CD4-positive, alpha-beta T cell treated with Interleukin-6 for 4 hours (primary cell): ENCODE measurements around the gene IFNA8.
"Not testable (repeated sequence)": the region's sequence is repeated elsewhere in the genome, so short reads cannot be mapped to it uniquely, and the experiment has no call there.

Experiments used
- DNase-seq: peaks from one replicate; pipeline ENCODE4 v3.0.0-alpha.2; 2020; ENCODE audit warnings: mixed read lengths

Gene IFNA8

GRCh38 chr9:21408817-21409216 lies at the start of gene IFNA8:
Gene IFNA8 (plus strand): TSS chr9:21409117. CDS start chr9:21409177, 60 bp downstream.
- no peak for DNase-seq

DNA sequence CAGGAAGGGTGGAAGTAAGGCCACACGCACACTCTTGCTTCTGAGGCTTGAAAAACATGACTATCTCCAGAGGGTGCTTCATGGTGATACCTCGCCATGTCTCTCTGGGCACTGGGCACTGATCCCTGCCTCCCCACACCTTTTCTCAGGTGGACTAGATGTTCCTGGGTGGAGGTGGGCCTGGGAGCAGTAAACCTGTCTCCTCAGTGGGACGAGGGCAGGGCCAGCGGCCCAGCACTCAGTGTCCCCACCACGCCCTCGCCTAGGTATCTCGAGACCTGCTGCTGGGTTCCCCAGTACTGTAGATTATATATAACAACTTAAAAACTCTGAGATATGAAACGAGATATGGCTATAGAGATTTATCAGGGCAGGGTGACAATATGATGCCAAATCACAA lies 46.6 kb upstream of the IFNA8 start:
- DNase-seq, result no peak

GRCh38 chr9:21367169-21367568 lies 41.7 kb upstream of the IFNA8 start:
- DNase-seq, result not testable (repeated sequence)

DNA sequence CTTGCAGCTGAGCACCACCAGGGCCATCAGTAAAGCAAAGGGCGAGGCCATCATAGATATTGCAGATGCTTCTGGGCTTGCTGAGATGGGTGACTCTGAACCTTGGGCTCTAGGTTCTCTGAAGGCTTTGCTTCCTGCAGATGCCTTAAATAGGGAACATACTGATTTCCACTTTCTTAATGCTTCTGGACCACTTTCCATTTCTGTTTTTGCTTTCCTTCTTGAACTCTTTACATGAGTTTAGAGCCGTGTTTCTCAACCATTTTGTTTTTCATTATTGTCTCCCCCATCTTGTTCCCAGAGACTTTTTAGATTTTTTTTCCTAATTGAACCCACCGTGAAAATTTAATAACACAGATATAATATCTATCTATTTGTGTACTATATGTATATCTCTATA lies 41.0 kb upstream of the IFNA8 start, which contains the start of gene IFNA13:
Gene IFNA13 (minus strand): TSS at position 101 of the 400 bp plus-strand sequence. CDS start 47 bp downstream, at position 54.
- no peak for DNase-seq

GRCh38 chr9:21371467-21371866 lies 37.5 kb upstream of the IFNA8 start:
- DNase-seq, result not testable (repeated sequence)

DNA sequence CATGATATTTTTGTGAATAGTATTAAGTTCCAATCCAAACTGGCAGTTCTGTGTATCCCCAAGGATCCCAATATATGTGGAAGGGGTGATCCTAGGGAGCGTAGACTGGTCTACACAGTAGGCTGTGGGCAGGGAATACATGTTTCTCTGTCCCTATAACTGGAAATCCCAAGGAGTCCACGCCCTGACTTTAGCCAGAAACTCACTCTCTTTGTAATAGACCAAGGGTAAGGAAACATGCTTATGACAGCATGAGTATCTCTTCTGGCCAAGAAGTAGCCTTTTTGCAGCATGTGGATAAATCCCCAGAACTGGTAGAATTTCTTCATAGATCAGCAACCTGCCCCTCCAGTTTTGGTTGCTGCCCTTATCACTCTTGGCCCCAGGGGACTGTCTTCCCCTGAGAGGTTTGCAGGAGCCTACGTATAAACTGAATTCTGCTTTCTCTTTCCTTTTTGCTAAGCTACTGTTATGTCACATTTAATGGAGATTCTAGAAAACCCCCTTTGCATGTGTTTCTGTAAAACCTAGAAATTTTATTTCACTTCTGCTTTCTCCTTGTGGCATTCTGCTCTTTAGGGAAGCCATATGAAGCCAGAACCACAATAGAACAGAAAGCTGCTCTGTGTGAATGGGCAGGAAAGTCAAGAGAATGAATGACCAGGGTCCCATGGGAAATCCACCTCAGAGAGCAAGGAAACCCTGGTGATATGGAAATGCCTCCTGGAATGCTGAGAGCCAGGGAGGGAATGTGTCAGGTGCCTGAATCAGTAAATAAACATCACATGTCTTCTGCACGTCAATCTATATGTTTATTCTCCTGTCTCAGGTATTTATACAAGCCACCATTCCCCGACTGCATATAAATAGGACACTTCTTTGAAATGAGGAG lies 27.2 kb upstream of the IFNA8 start:
- DNase-seq, result no peak

DNA sequence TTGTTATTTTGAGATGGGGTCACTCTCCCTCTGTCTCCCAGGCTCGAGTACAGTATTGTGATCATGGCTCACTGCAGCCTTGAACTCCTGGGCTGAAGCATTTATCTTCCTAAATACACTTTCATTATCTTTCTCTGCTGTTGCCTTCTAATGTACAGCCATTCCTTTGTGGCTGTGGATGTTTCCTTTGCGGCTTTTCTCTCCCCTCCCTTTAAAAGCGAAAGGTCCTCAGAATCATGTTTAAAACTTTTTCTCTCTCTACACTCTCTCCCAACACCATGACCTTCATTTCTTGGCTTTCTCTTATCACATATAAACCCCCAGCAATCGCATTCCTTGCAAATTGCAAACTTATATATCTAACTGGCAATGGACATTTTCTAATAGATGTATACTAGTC lies 25.3 kb upstream of the IFNA8 start:
- DNase-seq, result no peak

- no peak for DNase-seq
Measured at GRCh38 chr9:21385131-21385670, 23.7 kb upstream of the IFNA8 start, which contains the start of gene IFNA2. Gene IFNA2 (minus strand): TSS chr9:21385398. CDS start chr9:21385329, 69 bp downstream.

GRCh38 chr9:21392270-21392669 lies 16.6 kb upstream of the IFNA8 start:
- no peak for DNase-seq

GRCh38 chr9:21395778-21396717 lies 12.9 kb upstream of the IFNA8 start:
- peak; percentile 72 for DNase-seq

DNA sequence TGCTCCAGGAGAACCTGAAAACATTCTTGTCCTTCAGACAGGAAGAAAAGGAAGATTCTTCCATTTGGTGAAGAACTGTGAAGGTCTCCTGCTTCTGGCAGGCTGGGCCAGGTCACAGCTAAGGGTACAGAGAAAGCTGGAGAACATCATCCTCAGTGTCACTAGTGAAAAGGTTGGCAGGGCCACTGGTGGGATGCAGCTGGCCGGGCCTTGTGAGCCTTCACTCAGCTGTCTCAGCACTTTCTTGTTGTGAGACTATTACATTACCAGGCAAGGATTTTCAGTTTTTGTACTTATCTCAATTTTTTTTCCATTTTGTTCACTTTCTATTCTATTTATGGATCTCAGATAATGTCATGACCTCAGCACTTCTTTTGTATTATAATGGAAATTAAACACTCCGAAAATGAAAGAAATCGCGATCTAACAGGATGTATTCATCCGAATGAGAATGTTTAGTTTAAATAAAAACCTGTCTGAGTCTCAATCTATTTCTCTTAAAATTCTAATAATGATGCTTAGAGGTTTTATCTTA lies 9.9 kb upstream of the IFNA8 start:
- no peak for DNase-seq

DNA sequence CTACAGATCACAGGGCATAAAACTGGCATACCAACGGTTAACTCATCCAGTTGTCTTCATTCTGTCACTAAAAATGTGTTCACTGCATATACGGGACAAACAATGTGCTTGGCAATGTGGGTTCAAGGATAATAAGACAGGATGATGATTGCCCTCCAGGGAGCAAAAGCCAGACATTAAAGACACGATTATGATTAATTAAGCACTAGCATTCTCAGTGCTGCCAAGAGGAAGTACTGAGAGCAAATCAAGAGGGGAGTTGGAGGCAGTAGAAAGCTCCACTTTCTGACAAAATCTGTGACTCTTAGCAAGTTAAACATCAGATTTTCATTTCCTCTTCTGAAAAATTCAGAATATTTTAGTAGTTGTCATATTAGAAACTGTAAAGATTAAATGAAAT lies 9.0 kb upstream of the IFNA8 start:
- no peak for DNase-seq

- DNase-seq, result peak; percentile 3
Measured at GRCh38 chr9:21402386-21403251, 6.3 kb upstream of the IFNA8 start.

DNA sequence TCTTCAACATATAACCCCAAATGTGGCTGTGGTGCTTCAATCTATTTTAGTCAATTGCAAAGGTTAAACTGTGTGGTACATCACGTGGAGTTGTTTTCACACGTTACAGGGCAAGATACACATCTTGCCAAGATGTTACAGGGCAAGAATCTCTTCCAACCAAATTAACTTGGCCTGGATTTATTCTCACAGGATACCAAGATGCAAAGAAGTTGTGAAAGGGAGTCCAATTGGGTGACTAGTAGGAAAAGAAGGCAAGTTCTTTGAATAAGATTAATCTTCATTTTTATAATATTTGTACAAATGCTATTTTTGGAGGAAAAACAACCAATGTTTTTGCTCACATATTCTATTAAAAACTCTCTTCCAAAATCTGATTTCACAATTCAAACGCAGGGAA lies 4.8 kb upstream of the IFNA8 start:
- no peak for DNase-seq

DNA sequence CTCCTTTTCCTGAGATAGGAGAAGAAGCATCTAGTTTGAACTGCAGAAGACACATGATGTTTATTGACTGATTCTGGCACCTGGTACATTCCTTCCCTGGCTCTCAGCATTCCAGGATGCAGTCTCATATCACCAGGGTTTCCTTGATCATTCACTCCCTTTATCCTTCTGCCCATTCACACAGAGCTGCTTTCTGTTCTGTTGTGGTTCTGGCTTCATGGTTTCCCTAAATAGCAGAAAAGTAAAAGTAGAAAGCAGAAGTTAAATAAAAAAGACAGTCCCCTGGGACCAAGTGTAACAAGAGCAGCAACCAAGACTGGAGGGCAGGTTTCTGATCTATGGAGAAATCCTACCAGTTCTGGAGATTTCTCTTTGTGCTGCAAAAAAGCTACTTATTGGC lies 3.2 kb downstream of the IFNA8 start:
- no peak for DNase-seq

DNA sequence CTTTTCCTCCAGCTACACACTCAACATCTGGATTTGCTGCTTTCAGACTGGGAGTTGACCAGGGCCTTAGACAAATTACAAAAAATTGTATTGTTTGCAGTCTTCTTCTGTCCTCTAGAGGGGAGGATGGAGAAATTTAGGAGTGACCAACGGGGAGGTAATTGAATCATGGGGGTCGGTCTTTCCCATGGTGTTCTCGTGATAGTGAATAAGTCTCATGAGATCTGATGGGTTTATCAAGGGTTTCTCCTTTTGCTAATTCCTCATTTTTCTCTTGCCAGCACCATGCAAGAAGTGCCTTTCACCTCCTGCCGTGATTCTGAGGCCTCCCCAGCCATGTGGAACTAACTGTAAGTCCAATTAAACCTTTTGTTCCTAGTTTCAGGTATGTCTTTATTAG lies 4.2 kb downstream of the IFNA8 start:
- DNase-seq, result no peak

DNA sequence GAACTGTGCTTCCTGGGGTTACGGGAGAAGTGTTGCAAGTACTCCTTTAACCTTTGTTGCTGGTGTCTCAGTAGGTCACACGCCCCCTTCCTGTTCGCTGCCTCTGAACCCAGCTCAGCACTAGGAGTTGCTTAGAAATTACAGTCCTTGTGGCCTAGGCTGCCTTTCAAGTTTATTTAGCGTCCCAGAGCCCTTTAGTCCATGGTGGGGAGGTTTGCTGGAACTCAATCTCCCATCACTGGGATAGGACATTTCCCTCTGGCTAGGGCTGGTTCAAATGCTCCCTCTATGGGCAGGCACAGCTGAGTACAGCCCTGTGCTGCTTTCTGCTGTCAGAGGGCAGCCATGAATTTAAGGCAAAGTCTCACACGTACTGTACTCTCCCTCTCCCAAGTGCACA lies 4.7 kb downstream of the IFNA8 start:
- DNase-seq, result peak; percentile 1

DNA sequence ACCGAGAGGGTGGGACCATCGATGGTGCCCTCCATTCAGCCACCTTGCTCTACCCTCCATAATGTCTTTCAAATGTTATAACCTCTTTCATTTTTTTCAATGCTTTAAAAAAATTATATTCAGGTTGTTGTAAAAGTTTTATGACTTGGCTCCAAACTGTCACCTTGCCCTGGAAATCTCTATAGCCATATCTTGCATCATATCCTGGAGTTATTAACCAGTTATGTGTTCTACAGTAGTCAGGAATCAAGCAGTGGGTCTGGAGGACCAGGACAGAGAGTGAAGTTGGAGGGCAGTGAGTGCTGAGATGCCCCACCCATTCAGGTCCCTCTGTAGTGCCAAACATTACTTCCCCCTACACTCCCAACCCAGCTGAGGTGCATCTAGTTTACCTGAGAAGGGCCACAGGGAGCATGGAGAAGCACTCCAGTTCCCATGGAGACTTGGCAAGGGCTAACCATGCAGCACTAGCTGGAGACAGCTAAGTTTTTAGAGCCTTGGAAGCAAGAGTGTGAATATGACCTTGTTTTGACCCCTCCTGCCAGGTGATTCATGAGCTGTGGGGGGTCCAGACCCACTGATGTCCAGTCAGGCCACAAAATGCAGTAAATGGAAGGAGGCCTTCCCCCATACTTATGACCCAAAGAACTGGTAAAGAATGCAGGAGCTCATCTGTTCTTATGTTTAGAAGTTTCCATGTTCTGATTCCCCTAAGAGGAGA lies 5.5 kb downstream of the IFNA8 start:
- DNase-seq, result no peak

DNA sequence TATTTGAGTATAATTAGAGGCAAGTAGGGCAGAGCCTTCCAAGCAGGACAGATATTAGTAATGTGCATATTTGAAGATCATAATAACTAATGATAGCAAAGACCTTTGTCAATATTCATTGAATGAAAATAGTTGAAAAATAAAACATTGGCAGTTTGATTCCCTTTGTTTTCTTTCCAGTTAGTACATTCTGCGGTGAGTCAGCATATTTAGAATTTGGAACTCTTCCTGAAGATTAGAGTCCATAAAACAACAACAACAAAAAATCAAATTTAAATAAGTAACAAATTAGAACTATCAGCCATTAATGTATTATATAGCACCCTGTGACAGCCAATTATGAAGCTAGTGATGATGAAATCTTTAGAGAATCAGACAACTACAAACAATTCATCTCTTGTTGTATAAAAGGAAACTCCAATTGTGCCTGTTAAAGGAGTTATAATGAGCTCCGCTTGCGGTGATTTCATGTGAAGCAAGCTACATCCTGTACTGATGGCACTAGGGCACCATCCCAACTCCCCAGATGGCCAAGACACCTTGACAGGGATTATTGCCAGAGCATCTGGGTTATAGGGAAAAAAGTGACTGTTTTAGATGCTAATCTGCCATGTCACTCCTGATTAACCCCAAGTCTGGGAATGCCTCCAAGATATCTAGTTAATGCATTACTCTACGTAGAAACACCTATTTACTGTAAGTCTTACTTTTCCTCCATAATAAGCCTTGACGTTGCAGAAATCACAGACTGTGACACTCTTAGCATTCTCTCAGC lies 6.8 kb downstream of the IFNA8 start:
- DNase-seq, result no peak

- no peak for DNase-seq
Measured at GRCh38 chr9:21428235-21428634, 19.3 kb downstream of the IFNA8 start.
